ENCODE measurements around the gene ARRDC4.

ARRDC4 gene

DNA sequence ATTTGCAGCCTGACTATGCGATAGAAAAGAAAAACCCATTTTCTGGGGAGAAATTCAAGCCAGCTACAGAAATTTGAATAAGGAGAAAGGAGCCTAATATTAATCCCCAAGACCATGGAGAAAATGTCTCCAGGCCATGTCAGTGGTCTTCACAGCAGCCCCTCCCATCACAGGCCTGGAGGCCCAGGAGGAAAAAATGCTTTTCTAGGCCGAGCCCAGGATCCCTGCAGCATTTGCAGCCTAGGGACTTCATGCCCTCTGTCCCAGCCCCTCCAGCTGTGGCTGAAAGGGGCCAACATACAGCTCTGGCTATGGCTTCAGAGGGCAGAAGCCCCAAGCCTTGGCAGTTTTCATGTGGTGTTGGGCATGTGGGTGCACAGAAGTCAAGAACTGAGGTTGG, 26.3 kb downstream of the ARRDC4 start:
- H4K20me1 ChIP-seq (ENCODE audit: low read depth, low read length) = no peaks in the 10 kb centered on the region
- no peaks in the 10 kb centered on the region for H3F3A ChIP-seq (ENCODE audit: insufficient read depth)
- no peak for TF ChIP-seq CTCF (IDR thresholded peaks at IDR 0.05; ENCODE audit: insufficient read depth, low read length, poor library complexity, severe bottlenecking)
- TF ChIP-seq EZH2phosphoT487 (conservative IDR thresholded peaks at IDR 0.05; ENCODE audit: low read length) = no peak
- no peak overlapping the region for H3K9ac ChIP-seq (ENCODE audit: low read length)
- no peaks in the 10 kb centered on the region for H3K9me2 ChIP-seq (replicated peaks; ENCODE audit: insufficient read depth, low read length)
- no peak overlapping the region for H3K27ac ChIP-seq (ENCODE audit: low read depth, low read length)
- no peaks in the 10 kb centered on the region for H3K36me3 ChIP-seq (ENCODE audit: low read length)
- H2AFZ ChIP-seq (ENCODE audit: low read depth, low read length, severe bottlenecking) = no peak overlapping the region
- H3K4me3 ChIP-seq (ENCODE audit: insufficient read depth, low read length, poor library complexity, severe bottlenecking) = no peak overlapping the region
- no peak overlapping the region for H3K4me2 ChIP-seq (ENCODE audit: low read depth, low read length, poor library complexity, severe bottlenecking)
- H3K27me3 ChIP-seq (ENCODE audit: low read length) = no peaks in the 10 kb centered on the region
- no peaks in the 10 kb centered on the region for H3K79me2 ChIP-seq (ENCODE audit: insufficient read depth, low read length)
- peaks cover 4% of the 10 kb centered on the region; the same call in 1 of the 2 replicates for H3K9me3 ChIP-seq (ENCODE audit: insufficient read depth, low read length)

- no peak overlapping the region for H3K4me2 ChIP-seq (ENCODE audit: low read depth, low read length, poor library complexity, severe bottlenecking)
- H3F3A ChIP-seq (ENCODE audit: insufficient read depth) = no peaks in the 10 kb centered on the region
- no peaks in the 10 kb centered on the region for H4K20me1 ChIP-seq (ENCODE audit: low read depth, low read length)
These were observed 28.8 kb downstream of the ARRDC4 start for GRCh38 chr15:97989299-97989698.

GRCh38 chr15:97991972-97992541, 31.6 kb downstream of the ARRDC4 start:
- Histone ChIP-seq H3K27ac (ENCODE audit: low read depth, low read length) (no peak overlapping the region), H3K9me2 (replicated peaks; ENCODE audit: insufficient read depth, low read length) (no peaks in the 10 kb centered on the region), H3K9me3 (ENCODE audit: insufficient read depth, low read length) (peaks cover 1% of the 10 kb centered on the region; the same call in 1 of the 2 replicates), H3K79me2 (ENCODE audit: insufficient read depth, low read length) (no peaks in the 10 kb centered on the region), H4K20me1 (ENCODE audit: low read depth, low read length) (no peaks in the 10 kb centered on the region), H3K27me3 (ENCODE audit: low read length) (no peaks in the 10 kb centered on the region), H2AFZ (ENCODE audit: low read depth, low read length, severe bottlenecking) (no peak overlapping the region), H3K36me3 (ENCODE audit: low read length) (no peaks in the 10 kb centered on the region), H3K4me3 (ENCODE audit: insufficient read depth, low read length, poor library complexity, severe bottlenecking) (no peak overlapping the region), H3K4me2 (ENCODE audit: low read depth, low read length, poor library complexity, severe bottlenecking) (no peak overlapping the region), H3F3A (ENCODE audit: insufficient read depth) (no peaks in the 10 kb centered on the region), H3K9ac (ENCODE audit: low read length) (no peak overlapping the region)
- TF ChIP-seq EZH2phosphoT487 (conservative IDR thresholded peaks at IDR 0.05; ENCODE audit: low read length) (no peak), CTCF (IDR thresholded peaks at IDR 0.05; ENCODE audit: insufficient read depth, low read length, poor library complexity, severe bottlenecking) (no peak)

More at GRCh38 chr15:97989299-97989698, 28.8 kb downstream of the ARRDC4 start:
- H3K9me3 ChIP-seq (ENCODE audit: insufficient read depth, low read length) = peaks cover 4% of the 10 kb centered on the region; the same call in 1 of the 2 replicates
- TF ChIP-seq EZH2phosphoT487 (conservative IDR thresholded peaks at IDR 0.05; ENCODE audit: low read length) (no peak), CTCF (IDR thresholded peaks at IDR 0.05; ENCODE audit: insufficient read depth, low read length, poor library complexity, severe bottlenecking) (no peak)
- H3K9ac ChIP-seq (ENCODE audit: low read length) = no peak overlapping the region
- H3K4me3 ChIP-seq (ENCODE audit: insufficient read depth, low read length, poor library complexity, severe bottlenecking) = no peak overlapping the region
- H3K9me2 ChIP-seq (replicated peaks; ENCODE audit: insufficient read depth, low read length) = no peaks in the 10 kb centered on the region
- no peak overlapping the region for H2AFZ ChIP-seq (ENCODE audit: low read depth, low read length, severe bottlenecking)
- H3K27ac ChIP-seq (ENCODE audit: low read depth, low read length) = no peak overlapping the region
- H3K27me3 ChIP-seq (ENCODE audit: low read length) = no peaks in the 10 kb centered on the region
- no peaks in the 10 kb centered on the region for H3K36me3 ChIP-seq (ENCODE audit: low read length)
- H3K79me2 ChIP-seq (ENCODE audit: insufficient read depth, low read length) = no peaks in the 10 kb centered on the region
